NOMO-1 treated with DMSO at 0.1 percent for 48 hours (cell line): ENCODE data around the gene RGSL1.

ENCODE experiments used
- DNase-seq: peaks from one replicate; lab custom pipeline; 2025; ENCODE audit not compliant: unreplicated experiment; lab: John Stamatoyannopoulos, UW

RGSL1 gene

DNA sequence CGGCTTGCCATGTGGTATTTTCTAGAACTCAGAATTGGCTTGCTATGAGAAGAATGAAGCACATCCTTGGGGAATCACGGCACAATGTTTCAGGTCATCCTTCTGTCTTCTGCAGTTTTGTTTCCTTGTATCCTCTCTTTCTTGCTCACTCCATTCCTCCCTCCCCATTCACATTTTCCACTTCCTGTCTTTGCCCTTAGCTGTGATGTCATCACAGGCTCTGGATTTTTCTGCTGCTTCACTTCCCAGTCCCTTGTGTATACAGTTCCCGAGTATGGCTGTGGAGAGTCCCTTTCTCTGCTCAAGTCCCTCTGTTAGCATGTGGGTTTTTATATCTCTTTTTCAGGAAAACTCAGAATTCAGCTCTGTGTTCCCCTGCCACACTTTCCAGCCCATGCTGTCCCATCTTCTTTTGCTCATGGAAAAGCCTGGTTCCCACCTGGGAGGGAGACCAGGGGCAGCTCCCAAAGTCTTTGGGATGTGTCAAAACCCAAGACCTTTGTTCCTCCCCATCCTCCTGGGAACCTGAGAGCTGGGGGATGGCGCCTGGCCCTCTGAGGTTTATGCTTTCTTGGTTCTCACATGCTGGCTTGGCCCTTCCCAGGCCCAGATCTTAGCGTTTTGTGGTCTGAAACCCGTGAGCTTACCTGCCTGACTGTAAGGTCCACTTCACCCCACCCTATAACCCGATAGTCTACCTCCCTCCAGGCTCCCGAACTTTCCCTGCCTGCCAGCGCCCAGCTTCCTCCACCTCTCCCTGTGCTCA lies 159.1 kb downstream of the RGSL1 start:
- no peak for DNase-seq
